ENCODE data around the gene RALGPS1.

Gene RALGPS1

GRCh38 chr9:126914458-126915280 is at the start of gene RALGPS1:
TSS of gene RALGPS1 (plus strand) at chr9:126914782. CDS start at chr9:126962290, 47,508 bp downstream.
- DNase-seq (ENCODE audit: low spot score) = peak; percentile 99

GRCh38 chr9:126869368-126869767 is 45.2 kb upstream of the RALGPS1 start:
- DNase-seq (ENCODE audit: low spot score) = no peak

GRCh38 chr9:126872516-126872915 is 42.1 kb upstream of the RALGPS1 start:
- DNase-seq (ENCODE audit: low spot score) = no peak

GRCh38 chr9:126874546-126875314 is 39.9 kb upstream of the RALGPS1 start:
- no peak for DNase-seq (ENCODE audit: low spot score)

- no peak for DNase-seq (ENCODE audit: low spot score)
These were observed 38.6 kb upstream of the RALGPS1 start for GRCh38 chr9:126875756-126876510.

- no peak for DNase-seq (ENCODE audit: low spot score)
These were observed 38.1 kb upstream of the RALGPS1 start for GRCh38 chr9:126876531-126876930.

- DNase-seq (ENCODE audit: low spot score) = no peak
These were observed 37.2 kb upstream of the RALGPS1 start for GRCh38 chr9:126877418-126877817.

- DNase-seq (ENCODE audit: low spot score) = no peak
These were observed 35.3 kb upstream of the RALGPS1 start for GRCh38 chr9:126879288-126879687.

- DNase-seq (ENCODE audit: low spot score) = no peak
These were observed 34.2 kb upstream of the RALGPS1 start for GRCh38 chr9:126880226-126880946.

GRCh38 chr9:126880947-126881332 is 33.6 kb upstream of the RALGPS1 start:
- no peak for DNase-seq (ENCODE audit: low spot score)

GRCh38 chr9:126882746-126883145 is 31.8 kb upstream of the RALGPS1 start:
- no peak for DNase-seq (ENCODE audit: low spot score)

- DNase-seq (ENCODE audit: low spot score) = no peak
These were observed 30.9 kb upstream of the RALGPS1 start for GRCh38 chr9:126883636-126884035.

GRCh38 chr9:126885131-126885641 is 29.4 kb upstream of the RALGPS1 start:
- DNase-seq (ENCODE audit: low spot score) = no peak

- DNase-seq (ENCODE audit: low spot score) = no peak
These were observed 28.4 kb upstream of the RALGPS1 start for GRCh38 chr9:126886034-126886822.

- DNase-seq (ENCODE audit: low spot score) = no peak
These were observed 27.7 kb upstream of the RALGPS1 start for GRCh38 chr9:126886897-126887296.

- no peak for DNase-seq (ENCODE audit: low spot score)
These were observed 22.9 kb upstream of the RALGPS1 start for GRCh38 chr9:126891676-126892075.

- no peak for DNase-seq (ENCODE audit: low spot score)
These were observed 21.5 kb upstream of the RALGPS1 start for GRCh38 chr9:126893079-126893478.

GRCh38 chr9:126894052-126894603 is 20.5 kb upstream of the RALGPS1 start:
- no peak for DNase-seq (ENCODE audit: low spot score)

- DNase-seq (ENCODE audit: low spot score) = no peak
These were observed 12.4 kb upstream of the RALGPS1 start for GRCh38 chr9:126902210-126902609.

- no peak for DNase-seq (ENCODE audit: low spot score)
These were observed 10.0 kb upstream of the RALGPS1 start for GRCh38 chr9:126904586-126904985.
